MCF 10A (cell line): ENCODE measurements around the gene LMCD1. TPM values are rescaled to one million over a fixed set of nuclear protein-coding genes. Genes with fewer than 3 reads are reported as not detected.
A peak's percentile ranks its signal among the peaks of the same experiment; 100 is the strongest.

Experiments used
- BruUV-seq: library from RNA; stranded (reverse); fragments of 400-500 nt; replicated peaks from 2 replicates; lab custom pipeline; 2021; lab: Mats Ljungman, UMichigan
- CTCF ChIA-PET: fragments of 300-600 bp; sonication (Branson Sonifier 250); formaldehyde crosslinking; extraction: SDS; loops from one replicate; lab custom pipeline; 2021; ENCODE audit warnings: antibody characterized with exemption, inconsistent platforms; lab: Yijun Ruan, JAX
- POLR2A ChIA-PET: fragments of 300-600, 350-650 bp; sonication (Branson Sonifier 250); formaldehyde crosslinking; extraction: SDS; loops from one replicate; lab custom pipeline; 2020; ENCODE audit warnings: antibody characterized with exemption, inconsistent platforms; lab: Yijun Ruan, JAX
- DNase-seq: peaks from one replicate; pipeline ENCODE4 v3.0.0-alpha.2; 2018; ENCODE audit not compliant: unreplicated experiment
- H3K27ac Mint-ChIP-seq: one replicate; pipeline ENCODE4 v1.8.0; 2022; ENCODE audit warnings: mild to moderate bottlenecking, low read depth, mixed read lengths; ENCODE audit not compliant: unreplicated experiment
- H3K27me3 Mint-ChIP-seq: one replicate; pipeline ENCODE4 v1.8.0; 2022; ENCODE audit warnings: mixed read lengths; ENCODE audit not compliant: insufficient read depth, unreplicated experiment
- H3K36me3 Mint-ChIP-seq: one replicate; pipeline ENCODE4 v1.8.0; 2022; ENCODE audit warnings: mild to moderate bottlenecking, moderate library complexity, mixed read lengths; ENCODE audit not compliant: insufficient read depth, unreplicated experiment
- H3K4me1 Mint-ChIP-seq: one replicate; pipeline ENCODE4 v1.8.0; 2022; ENCODE audit warnings: mixed read lengths; ENCODE audit not compliant: insufficient read depth, unreplicated experiment
- H3K4me3 Mint-ChIP-seq: one replicate; pipeline ENCODE4 v1.8.0; 2022; ENCODE audit warnings: mild to moderate bottlenecking, moderate library complexity, mixed read lengths; ENCODE audit not compliant: unreplicated experiment
- H3K9me3 Mint-ChIP-seq: one replicate; pipeline ENCODE4 v1.8.0; 2022; ENCODE audit warnings: mixed read lengths; ENCODE audit not compliant: unreplicated experiment
- intact Hi-C: fragments of 100-400 bp; cut with micrococcal nuclease; formaldehyde crosslinking; loops from 2 replicates; pipeline ENCODE4 v1.14.1; 2022
- total RNA-seq: library from RNA; stranded (reverse); gene quantifications from 2 replicates; pipeline ENCODE4 v1.2.3, GENCODE V29; 2022
- TF ChIP-seq, protein P1 (sequence below): fragments of 200-600 bp; IDR thresholded peaks from one replicate; pipeline ENCODE4 v1.8.0; 2022; ENCODE audit warnings: antibody characterized with exemption, mild to moderate bottlenecking; ENCODE audit not compliant: unreplicated experiment

LMCD1 gene
- total RNA-seq, 1 experiment from 2014 or later: 0.63 TPM

DNA sequence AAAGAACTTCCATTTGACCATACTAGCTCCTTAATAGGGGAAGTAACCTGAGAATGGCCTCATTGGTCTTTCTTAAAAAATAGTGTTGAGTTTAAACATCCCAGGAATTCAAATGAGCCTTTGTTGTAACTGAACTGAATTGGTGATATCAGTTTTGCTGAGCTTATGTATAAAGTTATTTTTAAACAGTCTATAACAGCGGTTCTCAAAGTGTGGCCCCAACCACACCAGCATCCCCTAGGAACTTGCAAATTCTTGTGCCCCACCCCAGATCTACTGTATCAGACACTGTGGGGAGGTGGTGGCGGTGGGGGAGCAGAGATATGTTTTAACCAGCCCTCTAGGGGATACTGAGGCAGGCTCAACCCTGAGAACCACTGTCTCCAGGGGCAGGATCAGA is 57.0 kb downstream of the LMCD1 start:
- Mint-ChIP-seq H3K27ac (no peak overlapping the region), H3K4me3 (no peak overlapping the region), H3K9me3 (no peaks in the 10 kb centered on the region), H3K36me3 (no peaks in the 10 kb centered on the region), H3K4me1 (peaks cover 11% of the 10 kb centered on the region), H3K27me3 (no peaks in the 10 kb centered on the region)
- BruUV-seq: no TSS peak
- no peak for DNase-seq
- POLR2A ChIA-PET: no interaction called here
- TF ChIP-seq, protein P1, sequence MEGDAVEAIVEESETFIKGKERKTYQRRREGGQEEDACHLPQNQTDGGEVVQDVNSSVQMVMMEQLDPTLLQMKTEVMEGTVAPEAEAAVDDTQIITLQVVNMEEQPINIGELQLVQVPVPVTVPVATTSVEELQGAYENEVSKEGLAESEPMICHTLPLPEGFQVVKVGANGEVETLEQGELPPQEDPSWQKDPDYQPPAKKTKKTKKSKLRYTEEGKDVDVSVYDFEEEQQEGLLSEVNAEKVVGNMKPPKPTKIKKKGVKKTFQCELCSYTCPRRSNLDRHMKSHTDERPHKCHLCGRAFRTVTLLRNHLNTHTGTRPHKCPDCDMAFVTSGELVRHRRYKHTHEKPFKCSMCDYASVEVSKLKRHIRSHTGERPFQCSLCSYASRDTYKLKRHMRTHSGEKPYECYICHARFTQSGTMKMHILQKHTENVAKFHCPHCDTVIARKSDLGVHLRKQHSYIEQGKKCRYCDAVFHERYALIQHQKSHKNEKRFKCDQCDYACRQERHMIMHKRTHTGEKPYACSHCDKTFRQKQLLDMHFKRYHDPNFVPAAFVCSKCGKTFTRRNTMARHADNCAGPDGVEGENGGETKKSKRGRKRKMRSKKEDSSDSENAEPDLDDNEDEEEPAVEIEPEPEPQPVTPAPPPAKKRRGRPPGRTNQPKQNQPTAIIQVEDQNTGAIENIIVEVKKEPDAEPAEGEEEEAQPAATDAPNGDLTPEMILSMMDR: no peak
- intact Hi-C loops: no loop called here
- CTCF ChIA-PET: interaction anchor here (0.6 to 1.2 kb wide), 2 partner anchors 56 to 319 kb away, joined by 3 read pairs; no protein-coding TSS in a partner anchor

DNA sequence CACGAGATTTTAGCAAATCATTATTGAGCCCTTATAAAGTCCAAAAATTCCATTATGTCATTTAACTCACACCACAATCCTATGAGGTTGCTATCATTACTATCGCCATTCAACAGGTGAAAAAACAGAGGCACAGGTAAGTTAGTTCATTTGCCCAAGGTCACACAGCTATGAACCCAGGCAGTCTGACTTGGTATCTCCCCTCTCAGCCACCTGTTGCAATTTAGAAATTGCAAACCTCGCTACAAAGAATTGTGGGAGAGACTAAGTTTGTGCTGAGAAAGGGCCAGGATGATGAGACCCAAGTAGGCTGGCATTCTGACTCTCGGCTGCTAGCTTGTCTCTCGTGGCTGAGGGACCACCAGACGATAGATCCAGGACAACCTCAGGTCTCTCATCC is 57.7 kb downstream of the LMCD1 start:
- H3K27ac Mint-ChIP-seq: no peak overlapping the region
- peaks cover 11% of the 10 kb centered on the region for H3K4me1 Mint-ChIP-seq
- H3K4me3 Mint-ChIP-seq: no peak overlapping the region
- H3K27me3 Mint-ChIP-seq: no peaks in the 10 kb centered on the region
- intact Hi-C loops: no loop called here
- no peaks in the 10 kb centered on the region for H3K36me3 Mint-ChIP-seq
- DNase-seq: no peak
- no peaks in the 10 kb centered on the region for H3K9me3 Mint-ChIP-seq
- no TSS peak for BruUV-seq
- CTCF ChIA-PET: interaction anchor here (1.2 kb wide), 1 partner anchor 320 kb away, joined by 3 read pairs; no protein-coding TSS in a partner anchor
- POLR2A ChIA-PET: no interaction called here
- TF ChIP-seq, protein P1: no peak

DNA sequence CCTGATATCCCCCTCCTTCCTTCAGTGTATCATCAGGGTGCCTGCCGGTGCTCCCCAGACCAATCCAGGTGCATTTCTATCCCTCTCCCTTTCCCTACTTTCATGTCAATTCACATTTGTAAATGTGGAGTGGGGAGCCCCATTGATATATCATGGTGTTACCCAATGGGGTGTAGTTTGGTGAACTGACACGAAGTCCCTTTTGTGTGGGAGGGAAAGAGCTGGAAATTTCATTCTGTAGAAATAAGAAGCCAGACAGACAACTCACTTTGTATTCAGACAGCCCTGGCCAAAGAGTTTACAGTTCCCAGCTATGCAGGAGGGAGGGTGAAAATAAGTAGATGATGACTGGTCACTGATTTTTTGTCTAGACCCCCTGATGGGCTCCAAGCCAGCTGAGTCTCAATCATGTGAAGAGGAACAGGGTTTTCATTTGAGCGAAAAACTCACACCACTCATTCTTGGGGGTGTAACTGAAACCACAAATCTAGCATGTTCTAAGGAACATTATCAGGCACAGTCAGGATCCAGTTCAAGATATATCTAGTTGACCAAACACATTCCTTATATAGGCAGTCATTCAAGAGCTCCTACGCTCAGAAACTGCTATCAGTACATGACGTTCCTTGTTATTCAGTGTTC is 58.9 kb downstream of the LMCD1 start:
- DNase-seq: peak; percentile 7

DNA sequence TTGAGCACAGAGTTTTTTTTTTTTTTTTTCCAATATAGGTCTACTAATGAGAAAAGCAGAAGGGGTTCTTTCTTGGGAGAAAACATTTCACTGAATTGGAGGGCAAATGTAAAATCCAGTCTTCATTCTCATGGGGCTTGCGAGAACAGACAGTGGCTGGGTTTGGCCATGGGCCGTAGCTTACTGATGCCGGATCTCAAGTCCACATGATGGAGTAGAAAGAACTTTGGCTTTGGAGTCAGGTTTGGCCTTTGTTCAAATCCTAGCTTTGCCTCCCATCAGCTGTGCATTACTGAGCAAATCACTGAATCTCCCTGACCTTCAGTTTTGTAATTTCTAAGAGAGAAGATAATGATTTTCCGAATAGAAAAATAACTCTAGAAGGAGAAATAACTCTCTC is 59.7 kb downstream of the LMCD1 start:
- no TSS peak for BruUV-seq
- H3K27me3 Mint-ChIP-seq: no peaks in the 10 kb centered on the region
- TF ChIP-seq, protein P1: no peak
- no peak overlapping the region for H3K4me3 Mint-ChIP-seq
- intact Hi-C loops: no loop called here
- peaks cover 11% of the 10 kb centered on the region for H3K4me1 Mint-ChIP-seq
- H3K27ac Mint-ChIP-seq: no peak overlapping the region
- CTCF ChIA-PET: no interaction called here
- POLR2A ChIA-PET: no interaction called here
- H3K9me3 Mint-ChIP-seq: no peaks in the 10 kb centered on the region
- no peaks in the 10 kb centered on the region for H3K36me3 Mint-ChIP-seq
- no peak for DNase-seq

More for the DNA sequence above, 58.9 kb downstream of the LMCD1 start:
- Mint-ChIP-seq H3K4me3 (no peak overlapping the region), H3K9me3 (no peaks in the 10 kb centered on the region), H3K27me3 (no peaks in the 10 kb centered on the region), H3K36me3 (no peaks in the 10 kb centered on the region), H3K27ac (peak overlapping the region; percentile 93), H3K4me1 (peaks cover 11% of the 10 kb centered on the region)
- TF ChIP-seq, protein P1: no peak
- no TSS peak for BruUV-seq
- CTCF ChIA-PET: no interaction called here
- POLR2A ChIA-PET: no interaction called here
- intact Hi-C loops: no loop called here
